ENCODE measurements around the gene SNX4. TPM values are rescaled to one million over a fixed set of nuclear protein-coding genes. Genes with fewer than 3 reads are reported as not detected.

SNX4 gene
- total and polyA plus RNA-seq, 7 donors, result 24.9 to 50.6 (median 39.1) TPM

GRCh38 chr3:125437631-125438435 lies 82.2 kb downstream of the SNX4 start:
- H3K4me3 ChIP-seq, result no peak overlapping the region
- 41 to 56% methylated on average over 9 of the region's 9 CpGs for whole genome bisulfite sequencing, 2 donors
- no peaks in the 10 kb centered on the region for H3K36me3 ChIP-seq
- no peak overlapping the region for H3K27ac ChIP-seq
- no peaks in the 10 kb centered on the region for H3K4me1 ChIP-seq
- DNase-seq, result peak; percentile 71
- TF ChIP-seq POLR2A (IDR thresholded peaks at IDR 0.05) (no peak), POLR2AphosphoS5 (IDR thresholded peaks at IDR 0.05) (no peak), CTCF (IDR thresholded peaks at IDR 0.05) (peak; percentile 60 to 95 (median 89))
- H3K9me3 ChIP-seq, result peaks cover 0 to 1% (median under 1%) of the 10 kb centered on the region in 4 donors
- intact Hi-C loops (cut with DNase I), result loop anchor here (1.0 to 5.0 kb wide), 4 partner anchors 296 to 509 kb away; no protein-coding TSS in a partner anchor
- no peaks in the 10 kb centered on the region for H3K27me3 ChIP-seq

- Histone ChIP-seq H3K27me3 (no peaks in the 10 kb centered on the region), H3K27ac (no peak overlapping the region), H3K4me1 (no peaks in the 10 kb centered on the region), H3K9me3 (no peaks in the 10 kb centered on the region), H3K36me3 (no peaks in the 10 kb centered on the region), H3K4me3 (no peak overlapping the region)
- 57 to 82% methylated on average over 7 of the region's 7 CpGs for WGBS, 2 donors
- intact Hi-C loops (cut with DNase I), result loop anchor here (2.0 to 5.0 kb wide), 3 partner anchors 295 to 508 kb away; no protein-coding TSS in a partner anchor
- no peak for DNase-seq
- no peak for TF ChIP-seq POLR2AphosphoS5 (IDR thresholded peaks at IDR 0.05)
- TF ChIP-seq POLR2A (IDR thresholded peaks at IDR 0.05), result no peak
- no peak for TF ChIP-seq CTCF (IDR thresholded peaks at IDR 0.05)
- TF ChIP-seq EP300 (IDR thresholded peaks at IDR 0.05), result no peak
Measured at GRCh38 chr3:125436921-125437320, 83.1 kb downstream of the SNX4 start.

- Histone ChIP-seq H3K36me3 (no peaks in the 10 kb centered on the region), H3K4me3 (no peak overlapping the region), H3K9me3 (no peaks in the 10 kb centered on the region), H3K27me3 (no peaks in the 10 kb centered on the region), H3K27ac (no peak overlapping the region), H3K4me1 (no peaks in the 10 kb centered on the region)
- intact Hi-C loops (cut with DNase I), result loop anchor here (5.0 kb wide), 2 partner anchors 293 to 383 kb away; no protein-coding TSS in a partner anchor
- no peak for TF ChIP-seq EP300 (IDR thresholded peaks at IDR 0.05)
- WGBS, 2 donors, result 96 to 97% methylated on average over 2 of the region's 2 CpGs
- no peak for DNase-seq
Measured at GRCh38 chr3:125435231-125435630, 84.8 kb downstream of the SNX4 start.

DNA sequence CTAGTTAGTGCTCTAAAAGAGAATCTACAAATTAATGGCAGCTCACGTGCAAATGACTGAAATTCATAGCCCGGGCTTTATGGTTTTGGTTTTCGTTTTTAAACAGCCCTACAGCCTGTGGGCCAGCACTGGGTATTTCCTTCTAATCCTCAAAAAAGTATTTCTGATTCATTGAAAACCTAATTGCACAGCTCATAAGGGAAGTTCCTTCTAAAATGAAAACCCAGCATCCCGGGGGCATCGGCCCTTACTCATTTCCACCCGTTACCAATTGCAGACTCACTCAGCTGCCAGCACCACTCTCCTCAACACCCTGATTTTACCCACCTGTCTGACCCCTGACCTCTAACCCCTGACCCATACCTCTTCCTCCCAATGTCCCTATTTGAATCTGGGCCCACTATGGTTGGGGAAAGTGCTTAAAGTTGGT lies 85.4 kb downstream of the SNX4 start:
- 72 to 88% methylated on average over 6 of the region's 6 CpGs for WGBS, 2 donors
- TF ChIP-seq CTCF (IDR thresholded peaks at IDR 0.05) (no peak), POLR2A (IDR thresholded peaks at IDR 0.05) (no peak), POLR2AphosphoS5 (IDR thresholded peaks at IDR 0.05) (no peak), EP300 (IDR thresholded peaks at IDR 0.05) (no peak)
- no peaks in the 10 kb centered on the region for H3K9me3 ChIP-seq
- no peak for DNase-seq
- no peaks in the 10 kb centered on the region for H3K36me3 ChIP-seq
- H3K4me1 ChIP-seq, result no peaks in the 10 kb centered on the region
- H3K27me3 ChIP-seq, result no peaks in the 10 kb centered on the region
- no peak overlapping the region for H3K4me3 ChIP-seq
- intact Hi-C loops (cut with DNase I), result loop anchor here (5.0 kb wide), 2 partner anchors 292 to 382 kb away; no protein-coding TSS in a partner anchor
- no peak overlapping the region for H3K27ac ChIP-seq

DNA sequence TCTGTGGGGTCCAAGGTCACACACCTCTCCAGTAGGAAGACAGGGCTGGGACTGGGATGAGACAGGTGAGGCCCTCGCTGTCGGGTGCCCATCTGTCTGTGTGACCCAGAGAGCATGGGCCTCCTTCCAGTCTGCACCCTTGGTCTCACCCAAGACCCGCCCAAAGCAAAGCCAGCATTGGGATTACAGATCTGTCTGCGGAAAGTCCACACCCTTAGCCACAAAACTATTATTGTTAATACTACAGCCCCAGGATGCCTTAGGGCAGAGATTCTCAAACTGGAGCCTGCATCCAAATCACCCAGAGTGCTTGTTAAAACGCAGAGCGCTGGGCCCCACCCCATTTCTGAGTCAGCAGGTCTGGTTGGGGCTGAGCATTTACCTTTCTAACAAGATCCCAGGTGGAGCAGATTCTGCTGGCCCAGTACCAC lies 86.4 kb downstream of the SNX4 start:
- H3K4me1 ChIP-seq, result no peaks in the 10 kb centered on the region
- H3K9me3 ChIP-seq, result no peaks in the 10 kb centered on the region
- no peak overlapping the region for H3K27ac ChIP-seq
- DNase-seq, result no peak
- no peaks in the 10 kb centered on the region for H3K36me3 ChIP-seq
- 58 to 86% methylated on average over 6 of the region's 6 CpGs for WGBS, 2 donors
- no peaks in the 10 kb centered on the region for H3K27me3 ChIP-seq
- no peak overlapping the region for H3K4me3 ChIP-seq
- intact Hi-C loops (cut with DNase I), result no loop called here
- TF ChIP-seq POLR2AphosphoS5 (IDR thresholded peaks at IDR 0.05) (no peak), CTCF (IDR thresholded peaks at IDR 0.05) (no peak), POLR2A (IDR thresholded peaks at IDR 0.05) (no peak)

Measured in sigmoid colon (tissue), 7 donors.